Stimulated activated CD8-positive, alpha-beta memory T cell treated with anti-CD3 and anti-CD28 coated beads, Interleukin-15, amount 100 ng/mL, for 24 hours (primary cell): Measurements from ENCODE around the gene RBM12.

Experiments
- DNase-seq: peaks from one replicate; pipeline ENCODE4 v3.0.0-alpha.2; 2020; ENCODE audit warnings: low read depth

The RBM12 gene

GRCh38 chr20:35619196-35620095 is 45.3 kb downstream of the RBM12 start:
- peak; percentile 44 for DNase-seq

GRCh38 chr20:35618263-35619131 is 46.2 kb downstream of the RBM12 start:
- no peak for DNase-seq

- no peak for DNase-seq
Measured at GRCh38 chr20:35617397-35618262, 47.1 kb downstream of the RBM12 start.

- DNase-seq: no peak
Measured at GRCh38 chr20:35616465-35617396, 48.0 kb downstream of the RBM12 start.

- peak; percentile 100 for DNase-seq
Measured at GRCh38 chr20:35615667-35616464, 48.8 kb downstream of the RBM12 start, which contains the start of gene SPAG4. Gene SPAG4, plus strand, starts transcription at chr20:35615829. Its CDS starts 175 bp downstream, at chr20:35616004.

- no peak for DNase-seq
Measured at GRCh38 chr20:35611482-35611881, 53.2 kb downstream of the RBM12 start.

GRCh38 chr20:35610833-35611427 is 53.8 kb downstream of the RBM12 start:
- DNase-seq: no peak

GRCh38 chr20:35607003-35607735 is 57.5 kb downstream of the RBM12 start:
- no peak for DNase-seq

GRCh38 chr20:35606127-35606526 is 58.6 kb downstream of the RBM12 start:
- no peak for DNase-seq

- no peak for DNase-seq
Measured at GRCh38 chr20:35604449-35604747, 60.3 kb downstream of the RBM12 start.

GRCh38 chr20:35603695-35604448 is 60.8 kb downstream of the RBM12 start:
- DNase-seq: no peak

GRCh38 chr20:35602851-35603495 is 61.7 kb downstream of the RBM12 start:
- DNase-seq: no peak

- DNase-seq: no peak
Measured at GRCh38 chr20:35601990-35602389, 62.7 kb downstream of the RBM12 start.

GRCh38 chr20:35600993-35601973 is 63.4 kb downstream of the RBM12 start:
- DNase-seq: peak; percentile 51

GRCh38 chr20:35600176-35600992 is 64.3 kb downstream of the RBM12 start:
- no peak for DNase-seq

GRCh38 chr20:35599776-35600120 is 65.0 kb downstream of the RBM12 start:
- DNase-seq: no peak
